HEK293T (cell line): Measurements from ENCODE around the gene PATJ.

Experiments used
- FOXA1 ChIP-seq: fragments of 450-650 bp; IDR thresholded peaks from 2 replicates; pipeline ENCODE4 v1.6.1; 2016; ENCODE audit warnings: mild to moderate bottlenecking
- L3MBTL2 ChIP-seq: fragments of 450-650 bp; conservative IDR thresholded peaks from 2 replicates; pipeline ENCODE4 v1.6.1; 2016; ENCODE audit warnings: mild to moderate bottlenecking

- no peak for TF ChIP-seq FOXA1
- TF ChIP-seq L3MBTL2 = no peak
These were observed 340.4 kb downstream of the PATJ start for GRCh38 chr1:62082456-62083363.
